HG03460 (cell line): ENCODE data around the gene SKI.
"Not testable (repeated sequence)": the region's sequence is repeated elsewhere in the genome, so short reads cannot be mapped to it uniquely, and the experiment has no call there.

Experiments
- ATAC-seq: cut with Tn5 transposase; IDR thresholded peaks from one replicate; pipeline ENCODE4 v1.9.1; 2021; ENCODE audit not compliant: unreplicated experiment

Gene SKI

DNA sequence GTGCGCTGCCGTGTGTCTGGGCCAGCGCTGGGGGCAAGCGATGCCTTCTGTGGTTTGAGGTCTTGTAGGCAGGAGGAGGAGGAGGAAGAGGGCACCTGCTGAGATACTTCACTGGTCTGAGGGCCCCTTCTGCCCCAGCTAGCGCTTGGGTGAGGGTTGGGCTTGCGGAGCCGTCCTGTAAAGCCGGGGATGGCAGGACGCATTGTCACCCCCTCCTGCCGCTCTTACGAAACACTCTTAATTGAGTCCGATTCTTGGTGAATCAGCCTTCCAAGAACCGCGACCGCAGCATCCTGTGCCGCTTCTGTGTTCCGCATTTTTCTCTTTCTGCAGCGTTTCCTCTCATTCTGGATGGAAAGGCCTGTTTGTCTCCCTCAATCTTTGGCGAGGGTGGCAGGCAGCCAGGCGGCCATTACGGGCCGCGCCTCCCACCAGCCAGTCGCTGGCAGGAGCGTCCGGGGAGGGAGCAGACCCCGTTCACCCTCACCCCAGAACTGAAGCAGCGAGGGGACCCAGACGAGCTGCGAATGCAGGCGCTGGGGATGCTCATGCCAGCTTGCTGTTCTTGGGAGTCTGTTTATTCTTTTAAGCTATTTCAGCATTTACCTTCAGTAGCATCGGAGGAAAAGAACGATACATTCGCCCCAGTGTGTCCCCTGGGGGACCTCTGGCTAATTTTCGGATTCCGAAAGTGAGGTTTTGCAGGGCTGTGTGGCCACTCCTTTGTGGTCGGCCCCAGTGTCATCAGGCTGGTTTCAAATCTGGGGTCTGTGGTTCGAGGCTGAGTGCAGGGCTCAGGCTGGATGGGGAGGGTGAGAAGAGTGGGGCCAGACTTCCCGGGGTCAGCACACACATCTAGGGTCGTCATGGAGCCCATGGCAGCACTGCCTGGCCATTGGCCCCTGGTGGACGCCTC lies 62.7 kb downstream of the SKI start:
- peak; percentile 62 for ATAC-seq

DNA sequence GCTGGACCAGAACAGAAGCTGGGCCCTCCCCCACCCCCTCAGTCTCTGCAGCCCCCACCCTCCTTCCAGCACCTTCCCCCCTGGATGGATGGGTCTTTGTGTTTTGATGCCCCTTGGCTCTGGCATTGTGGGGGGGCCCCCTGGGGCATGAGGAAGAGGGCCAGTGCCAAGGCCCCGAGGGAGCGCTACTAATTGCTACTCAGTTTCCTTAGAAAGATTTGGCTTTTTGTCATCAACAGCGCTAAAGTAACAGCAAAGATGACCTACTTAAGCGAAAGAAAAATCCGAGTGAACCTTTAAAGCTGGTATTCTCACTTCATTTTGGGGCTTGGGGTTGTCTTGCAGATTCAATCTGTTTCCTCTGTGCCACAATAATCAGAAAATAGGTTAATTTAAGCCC lies 63.5 kb downstream of the SKI start:
- ATAC-seq: no peak

DNA sequence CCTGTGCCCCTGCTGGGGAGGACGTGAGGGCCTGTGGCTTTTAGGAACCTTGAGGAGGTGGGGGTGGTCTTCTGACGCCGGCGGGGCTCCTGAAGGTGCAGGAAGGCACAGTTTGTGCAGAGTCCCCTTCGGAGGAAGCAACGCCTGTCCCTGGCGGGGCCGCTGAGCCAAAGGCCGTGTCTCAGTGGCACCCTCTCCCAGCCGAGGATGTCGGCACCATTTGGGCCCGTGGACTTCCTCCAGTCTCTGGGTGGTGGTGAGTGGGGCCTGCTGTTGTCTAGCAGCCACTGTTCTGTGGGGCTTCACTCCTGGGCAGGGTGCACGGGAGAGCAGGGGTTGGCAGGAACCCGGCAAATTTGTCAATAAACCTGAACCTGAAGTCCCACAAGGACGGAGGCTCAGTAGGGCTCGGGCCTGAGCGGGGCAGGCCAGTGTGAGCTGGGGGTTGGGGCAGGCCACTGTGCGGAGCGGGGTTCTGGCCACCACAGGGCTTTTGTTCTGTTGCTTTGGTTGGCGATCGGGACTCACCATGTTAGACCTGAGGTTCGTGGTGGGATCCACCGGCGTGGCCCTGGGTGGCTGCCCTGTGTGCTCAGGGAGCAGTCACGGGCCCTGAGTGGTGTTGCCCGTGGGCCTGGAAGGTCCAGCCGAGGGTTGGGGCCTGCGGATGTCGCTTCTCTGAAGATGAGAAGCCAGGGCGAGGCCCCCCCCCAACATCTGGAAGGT lies 64.8 kb downstream of the SKI start:
- no peak for ATAC-seq

DNA sequence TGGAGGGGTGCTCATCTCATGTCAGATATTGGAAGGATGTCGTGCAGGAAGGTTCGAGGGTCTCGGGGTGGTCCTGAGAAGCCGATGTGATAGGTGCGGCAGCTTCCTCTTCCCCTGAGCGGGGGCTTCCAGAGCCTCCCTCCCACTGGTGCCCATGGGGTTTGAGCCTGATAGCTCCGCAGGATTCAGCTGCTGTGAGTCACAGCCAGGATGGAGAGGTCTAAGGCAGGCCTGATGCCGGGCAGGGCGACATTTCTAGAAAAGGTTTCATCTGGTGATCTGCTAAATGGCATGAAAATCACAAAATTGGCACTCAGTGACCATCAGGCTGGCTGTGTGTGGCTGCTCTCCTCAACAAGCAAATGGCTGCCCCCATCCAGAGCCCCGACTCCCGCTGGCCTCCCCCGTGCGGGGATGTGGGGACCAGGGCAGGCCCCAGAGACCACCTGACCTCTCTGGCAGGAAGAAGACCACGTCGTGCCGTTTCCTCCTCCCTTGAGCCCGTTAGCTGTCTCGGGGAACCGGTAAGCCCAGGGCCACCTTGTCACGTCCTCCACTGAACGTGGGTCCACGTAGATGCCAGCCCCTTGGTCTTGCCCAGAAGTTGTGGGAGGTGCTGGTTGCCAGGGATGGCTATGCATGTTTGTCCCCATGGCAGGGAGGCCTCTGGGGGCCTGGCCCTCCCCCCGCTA lies 66.1 kb downstream of the SKI start:
- no peak for ATAC-seq

DNA sequence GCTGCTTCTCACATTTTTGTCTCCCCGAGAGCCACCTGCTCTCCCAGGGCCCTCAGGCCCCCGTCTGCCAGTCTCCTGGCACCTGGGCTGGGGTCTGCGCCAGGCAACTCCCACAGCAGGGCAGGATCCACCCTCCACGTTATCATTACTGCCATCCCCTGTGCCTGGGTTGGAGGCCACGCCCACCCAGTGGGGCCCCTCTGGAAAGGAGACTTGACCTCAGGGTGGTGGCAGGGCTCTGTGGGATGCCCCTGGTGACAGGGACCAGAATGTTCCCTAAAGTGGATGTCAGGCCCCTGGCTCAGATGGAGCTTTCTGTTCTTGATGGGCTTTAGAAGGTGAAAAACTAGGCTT lies 66.6 kb downstream of the SKI start:
- ATAC-seq: no peak

DNA sequence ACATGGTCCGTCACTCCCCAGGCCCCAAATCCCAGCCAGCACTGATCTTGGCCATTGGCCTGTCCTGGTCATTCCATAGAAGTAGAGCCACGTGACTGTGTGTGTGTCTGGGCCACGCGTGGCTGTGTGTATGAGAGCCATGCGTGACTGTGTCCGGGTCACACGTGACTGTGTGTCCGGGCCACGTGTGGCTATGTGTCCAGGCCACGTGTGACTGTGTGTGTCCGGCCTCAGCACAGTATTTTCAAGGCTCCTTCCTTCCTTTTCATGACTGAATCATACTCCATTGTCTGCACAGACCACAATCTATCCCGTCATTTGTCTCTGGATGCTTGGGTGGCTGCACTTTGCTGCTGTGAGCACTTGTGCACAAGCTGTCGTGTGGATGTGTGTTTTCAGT lies 67.4 kb downstream of the SKI start:
- no peak for ATAC-seq

DNA sequence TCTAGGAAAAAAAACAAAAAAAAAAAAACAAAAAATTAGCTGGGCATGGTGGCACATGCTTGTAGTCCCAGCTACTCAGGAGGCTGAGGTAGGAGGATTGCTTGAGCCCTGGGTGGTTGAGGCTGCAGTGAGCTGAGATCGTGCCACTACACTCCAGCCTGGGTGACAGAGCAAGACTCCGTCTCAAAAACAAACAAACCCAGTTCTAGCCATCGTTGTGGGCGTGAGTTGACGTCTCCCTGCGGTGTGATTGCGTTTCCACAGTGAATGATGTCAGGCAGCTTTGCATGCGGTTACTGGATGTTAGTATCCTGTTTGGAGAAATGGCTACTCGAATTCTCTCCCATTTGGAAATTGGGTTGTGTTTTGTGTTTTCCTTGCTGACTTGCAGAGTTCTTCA lies 68.1 kb downstream of the SKI start:
- not testable (repeated sequence) for ATAC-seq

DNA sequence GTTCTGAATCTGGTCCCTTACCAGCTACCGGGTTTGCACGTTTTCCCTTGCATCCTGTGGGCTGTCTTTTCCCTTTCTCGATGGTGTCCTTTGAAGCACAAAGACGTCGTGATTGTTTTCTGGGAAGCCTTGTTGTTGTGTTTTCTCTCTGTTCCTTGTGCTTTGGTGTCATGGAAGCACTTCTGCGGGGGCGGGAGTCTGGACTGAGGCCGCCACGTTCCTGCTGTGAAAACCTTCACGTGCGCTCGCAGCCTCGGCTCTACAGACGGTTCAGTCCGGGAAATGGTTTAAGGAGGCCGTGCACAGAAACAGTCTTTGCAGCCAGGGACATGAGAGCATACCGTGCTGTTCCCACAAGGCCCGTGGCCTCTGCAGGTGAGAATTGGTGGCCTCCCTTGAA lies 68.5 kb downstream of the SKI start:
- no peak for ATAC-seq

DNA sequence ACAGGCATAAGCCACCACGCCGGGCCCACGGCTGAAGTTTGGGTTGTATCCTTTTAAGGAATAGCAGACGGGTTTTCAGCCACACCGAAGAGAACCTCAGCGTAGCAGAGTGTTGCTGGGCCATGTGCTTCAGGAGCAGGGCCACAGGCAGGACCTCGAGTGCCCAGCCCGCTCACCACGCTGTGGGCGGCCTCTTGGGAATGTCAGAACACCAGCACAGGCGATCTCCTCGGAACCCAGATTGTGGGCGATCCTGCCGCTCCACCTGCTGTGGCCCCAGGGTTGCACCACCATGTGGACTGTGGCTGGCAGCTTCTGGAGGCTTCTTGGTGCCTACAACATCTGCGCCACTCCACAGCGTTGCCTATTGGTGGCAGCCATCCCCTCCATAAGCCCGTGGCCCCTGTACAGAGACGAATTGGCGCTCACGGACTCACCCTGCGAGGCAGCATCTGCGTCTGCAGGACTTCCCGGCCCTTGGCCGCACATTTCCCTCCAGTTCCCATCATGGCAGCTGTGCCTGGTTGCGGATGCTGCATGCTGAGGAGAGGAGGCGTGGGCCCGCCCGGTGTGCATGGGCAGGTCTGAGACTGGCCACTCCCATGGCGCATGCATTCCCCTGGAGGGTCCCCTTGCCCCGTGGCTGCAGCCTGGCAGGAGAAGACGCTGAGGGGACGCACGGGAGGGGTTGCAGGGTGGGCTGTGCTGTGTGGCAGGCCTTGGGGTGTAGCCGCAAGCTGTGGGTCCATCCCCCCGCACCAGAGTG lies 69.3 kb downstream of the SKI start:
- ATAC-seq: no peak

DNA sequence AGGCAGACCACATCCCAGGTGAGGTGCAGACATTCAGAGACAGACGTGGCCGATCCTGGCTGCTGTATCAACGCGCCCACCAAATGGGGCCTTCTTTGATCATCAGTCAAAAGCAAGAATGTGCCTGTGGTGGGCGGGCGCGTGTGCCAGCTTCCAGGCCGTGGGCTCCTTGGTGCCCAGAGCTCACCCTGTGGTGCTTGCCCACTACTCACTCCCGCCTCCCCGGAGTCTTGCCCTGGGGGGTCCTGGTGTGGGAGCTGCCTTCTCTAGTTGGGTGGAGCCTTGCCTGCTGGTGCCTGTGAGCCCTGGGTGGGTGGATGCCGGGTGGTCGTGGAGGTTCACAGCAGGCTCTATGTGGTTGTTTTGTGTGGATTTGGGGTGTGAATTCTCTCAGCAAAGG lies 70.6 kb downstream of the SKI start:
- no peak for ATAC-seq

DNA sequence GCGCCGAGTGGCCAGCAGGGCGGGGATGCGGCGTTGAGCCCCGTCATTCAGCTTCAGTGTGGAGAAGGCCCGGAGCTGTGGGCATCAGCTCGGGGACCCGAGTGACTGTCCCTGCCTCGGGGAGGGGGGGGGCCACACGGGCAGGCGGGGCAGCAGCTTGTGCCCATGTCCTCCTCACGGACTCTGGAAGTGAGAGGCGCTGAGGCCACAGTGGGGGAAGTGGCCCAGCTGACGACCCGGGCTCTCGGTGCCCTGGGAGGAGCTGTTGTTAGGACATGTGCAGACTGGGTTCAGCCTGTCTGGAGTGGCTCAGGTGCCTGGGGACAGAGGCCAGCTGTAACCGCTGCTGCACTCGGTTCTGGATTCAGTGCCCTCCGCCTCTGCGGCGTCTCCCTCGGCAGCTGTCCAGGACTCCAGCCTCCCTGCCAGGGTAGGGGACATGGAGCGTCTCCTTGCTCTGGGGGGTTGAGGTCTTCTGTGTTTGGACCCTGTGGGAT lies 71.1 kb downstream of the SKI start:
- no peak for ATAC-seq

DNA sequence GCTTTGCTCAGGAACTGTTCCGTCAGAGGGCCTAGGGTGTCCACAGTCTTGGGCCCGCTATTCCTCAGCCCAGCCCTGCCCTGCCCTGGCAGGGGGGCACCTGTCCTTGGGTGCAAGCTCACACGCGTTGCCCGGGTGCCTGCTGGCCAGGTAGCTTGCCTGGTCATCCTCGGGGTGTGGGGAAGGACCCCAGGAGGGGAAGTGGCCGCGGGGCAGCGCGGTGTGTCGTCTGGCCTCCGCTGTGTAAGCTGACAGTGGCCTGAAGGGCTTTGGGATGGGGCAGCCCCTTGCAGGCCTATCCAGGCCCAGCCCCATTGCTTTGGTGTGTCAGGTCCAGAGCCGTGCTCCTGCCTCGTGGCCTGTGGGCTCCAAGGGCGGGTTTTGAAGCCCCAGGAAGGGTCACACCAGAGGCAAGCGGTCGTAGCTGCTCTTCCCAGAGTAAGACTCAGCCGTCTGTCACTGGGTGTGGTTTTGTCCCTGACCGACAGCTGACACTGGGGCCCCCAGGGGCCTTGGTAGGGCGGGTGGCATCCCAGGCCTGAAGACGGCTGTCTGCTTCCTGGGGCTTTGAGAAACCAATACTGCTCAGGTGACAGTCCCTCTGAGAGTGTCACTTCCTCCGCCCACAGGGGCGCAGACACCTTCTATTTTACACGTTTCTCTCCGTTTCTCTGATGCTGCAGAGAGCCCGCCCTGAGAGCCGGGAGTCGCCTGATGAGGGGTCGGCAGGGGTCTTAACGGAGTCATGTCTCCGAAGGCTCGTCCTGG lies 72.1 kb downstream of the SKI start:
- ATAC-seq: peak; percentile 78

DNA sequence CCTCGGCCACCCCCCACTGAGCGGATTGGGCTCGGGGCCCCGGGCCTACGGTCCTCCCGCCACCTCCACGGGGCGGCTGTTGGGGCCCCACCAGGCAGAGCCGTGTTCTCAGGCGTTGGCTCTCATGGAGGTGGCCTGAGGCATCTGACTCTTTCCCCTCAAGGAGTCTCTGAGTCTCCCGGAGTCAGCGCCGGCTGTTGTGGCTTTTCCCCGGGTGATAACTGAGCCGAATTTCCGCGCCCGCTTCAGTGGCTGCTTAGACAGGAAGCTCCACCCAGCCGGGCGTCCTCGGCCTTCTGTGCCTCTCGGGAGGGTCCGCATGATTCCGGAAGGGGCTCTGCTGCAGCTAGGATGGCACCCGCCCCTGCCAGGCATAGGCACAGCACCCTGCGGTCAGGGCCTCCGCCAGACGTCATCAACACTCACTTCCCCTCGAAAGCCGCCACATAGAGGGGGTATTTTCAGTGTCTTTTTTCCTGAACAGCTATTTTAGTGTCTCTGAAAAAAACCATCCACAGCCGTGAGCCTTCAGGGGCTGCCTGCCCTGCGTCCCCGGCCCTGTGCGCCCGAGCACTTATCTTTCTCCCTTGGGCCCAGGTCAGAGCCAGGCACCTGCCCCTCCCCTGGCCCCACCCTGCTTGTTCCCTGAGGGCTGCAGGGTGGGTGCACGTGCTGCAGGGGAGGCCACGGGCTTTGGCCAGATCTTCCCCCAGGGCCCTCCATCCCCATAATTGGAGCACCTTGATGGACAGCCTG lies 72.9 kb downstream of the SKI start:
- peak; percentile 60 for ATAC-seq

DNA sequence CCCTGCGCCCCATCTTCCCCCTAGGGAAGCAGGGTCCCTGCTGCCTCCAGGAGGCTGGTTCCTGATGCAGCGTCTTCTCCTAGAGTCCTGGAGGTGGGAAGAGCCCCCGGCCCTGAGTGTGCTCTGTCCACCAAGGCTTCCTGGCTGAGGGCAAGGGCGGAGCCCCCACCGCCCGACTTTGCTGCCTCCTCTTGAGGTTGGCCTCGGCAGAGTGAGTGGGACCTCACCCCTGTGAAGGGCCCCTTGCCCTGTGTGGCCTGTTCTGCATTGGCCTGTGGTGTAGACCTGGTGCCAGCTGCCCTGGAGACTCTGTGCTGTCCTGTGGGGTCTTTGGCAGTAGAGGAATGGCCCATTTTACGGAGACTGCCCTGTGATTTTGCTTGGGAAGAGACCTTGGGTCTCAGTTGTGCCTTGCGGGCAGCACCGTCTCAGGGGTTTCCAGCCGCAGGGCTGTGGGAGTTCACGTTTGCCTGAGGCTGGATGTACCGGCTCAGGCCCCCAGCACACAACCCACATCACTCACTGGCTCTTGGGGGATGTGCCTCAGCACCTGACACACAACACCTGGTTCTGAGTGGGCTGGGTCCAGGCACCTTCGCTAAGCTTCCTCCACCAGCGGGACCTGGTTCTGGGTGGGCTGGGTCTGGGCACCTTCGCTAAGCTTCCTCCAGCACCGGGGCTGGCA lies 73.6 kb downstream of the SKI start:
- no peak for ATAC-seq

DNA sequence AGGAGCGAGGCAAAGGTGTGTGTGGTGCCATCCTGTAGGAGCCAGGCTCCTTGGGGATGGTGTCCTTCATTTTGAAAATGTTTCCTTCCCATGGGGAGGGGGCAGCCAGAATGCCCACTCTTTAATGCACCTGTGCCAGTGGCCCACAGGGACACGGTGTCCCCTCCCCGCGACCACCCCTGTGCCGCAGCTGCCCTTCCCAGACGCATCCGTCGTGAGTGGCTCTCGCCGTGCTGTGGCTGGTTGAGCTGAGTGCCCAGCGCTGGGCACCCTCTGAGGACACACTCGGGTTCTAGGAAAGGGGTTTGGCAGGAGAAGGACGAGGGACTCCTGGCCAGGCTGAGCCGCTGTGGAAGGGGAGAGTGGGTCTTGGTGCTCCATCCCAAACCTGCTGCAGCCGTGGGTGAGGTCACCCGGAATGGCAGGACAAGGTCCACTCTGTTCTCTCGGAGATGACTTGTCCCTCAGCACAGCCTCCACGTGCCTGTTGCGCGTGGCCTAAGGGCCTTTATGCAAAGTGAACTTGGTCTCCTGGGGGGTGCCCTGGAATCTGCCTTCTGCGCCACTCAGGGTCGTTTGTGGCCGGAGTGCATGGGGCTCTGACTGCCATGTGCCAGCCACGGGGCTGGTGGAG lies 74.3 kb downstream of the SKI start:
- no peak for ATAC-seq

DNA sequence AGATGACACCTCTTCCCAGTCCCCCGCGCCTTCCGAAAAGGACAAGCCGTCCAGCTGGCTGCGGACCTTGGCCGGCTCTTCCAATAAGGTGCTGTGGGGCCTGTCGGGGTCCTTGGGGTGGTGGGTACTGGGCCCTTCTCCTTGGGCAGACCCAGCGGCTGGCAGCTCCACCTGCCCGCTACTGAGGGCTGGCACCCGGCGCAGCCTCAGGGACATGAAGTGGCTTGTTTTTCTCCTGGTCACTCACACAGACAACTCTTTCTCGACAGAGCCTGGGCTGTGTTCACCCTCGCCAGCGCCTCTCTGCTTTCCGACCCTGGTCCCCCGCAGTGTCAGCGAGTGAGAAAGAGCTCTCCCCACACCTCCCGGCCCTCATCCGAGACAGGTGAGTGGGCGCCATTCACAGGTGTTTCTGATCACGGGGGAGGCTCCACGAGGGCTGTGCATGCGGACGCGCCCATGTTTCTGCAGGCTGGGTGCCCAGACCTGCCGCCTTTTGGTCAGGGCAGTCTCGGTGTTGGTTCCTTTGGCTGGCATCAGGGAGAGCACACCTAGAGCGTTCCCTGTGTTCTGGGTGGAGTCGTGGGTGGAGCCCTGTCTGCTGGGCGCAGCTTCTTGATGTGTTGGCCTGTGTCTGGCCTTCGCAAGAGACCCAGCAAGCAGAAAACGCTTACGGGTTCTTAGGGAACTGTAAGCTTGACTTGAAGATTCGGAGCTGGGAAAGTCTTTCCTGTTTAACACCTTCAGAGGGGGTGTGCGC lies 75.1 kb downstream of the SKI start:
- ATAC-seq: no peak

DNA sequence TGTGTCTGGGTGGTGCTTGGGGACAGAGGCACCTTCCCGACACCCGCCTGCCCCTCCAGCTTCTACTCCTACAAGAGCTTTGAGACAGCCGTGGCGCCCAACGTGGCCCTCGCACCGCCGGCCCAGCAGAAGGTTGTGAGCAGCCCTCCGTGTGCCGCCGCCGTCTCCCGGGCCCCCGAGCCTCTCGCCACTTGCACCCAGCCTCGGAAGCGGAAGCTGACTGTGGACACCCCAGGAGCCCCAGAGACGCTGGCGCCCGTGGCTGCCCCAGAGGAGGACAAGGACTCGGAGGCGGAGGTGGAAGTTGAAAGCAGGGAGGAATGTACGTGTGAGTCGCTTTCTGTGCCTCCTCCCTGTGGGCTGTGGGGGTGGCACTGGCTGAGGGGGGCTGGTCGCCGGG lies 75.7 kb downstream of the SKI start:
- ATAC-seq: no peak

DNA sequence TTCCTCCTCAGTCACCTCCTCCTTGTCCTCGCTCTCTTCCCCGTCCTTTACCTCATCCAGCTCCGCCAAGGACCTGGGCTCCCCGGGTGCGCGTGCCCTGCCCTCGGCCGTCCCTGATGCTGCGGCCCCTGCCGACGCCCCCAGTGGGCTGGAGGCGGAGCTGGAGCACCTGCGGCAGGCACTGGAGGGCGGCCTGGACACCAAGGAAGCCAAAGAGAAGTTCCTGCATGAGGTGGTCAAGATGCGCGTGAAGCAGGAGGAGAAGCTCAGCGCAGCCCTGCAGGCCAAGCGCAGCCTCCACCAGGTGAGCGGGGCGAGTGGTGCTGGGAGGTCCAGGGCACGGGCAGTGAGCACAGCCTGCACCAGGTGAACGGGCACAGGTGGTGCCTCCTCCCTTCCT lies 76.2 kb downstream of the SKI start:
- ATAC-seq: no peak
